KG1 (cell line): ENCODE measurements around the gene COL18A1.
"Not testable (repeated sequence)": the region's sequence is repeated elsewhere in the genome, so short reads cannot be mapped to it uniquely, and the experiment has no call there.

Experiments
- DNase-seq: peaks from one replicate; lab custom pipeline; 2025; lab: John Stamatoyannopoulos, UW

COL18A1 gene

GRCh38 chr21:45494851-45495680 lies 90.1 kb downstream of the COL18A1 start:
- DNase-seq, result no peak

GRCh38 chr21:45496151-45496967 lies 91.4 kb downstream of the COL18A1 start:
- no peak for DNase-seq

- DNase-seq, result no peak
Measured at GRCh38 chr21:45496968-45497845, 92.2 kb downstream of the COL18A1 start.

- no peak for DNase-seq
Measured at GRCh38 chr21:45497846-45498645, 93.1 kb downstream of the COL18A1 start.

- DNase-seq, result no peak
Measured at GRCh38 chr21:45498646-45499000, 93.7 kb downstream of the COL18A1 start.

GRCh38 chr21:45499201-45499750 lies 94.3 kb downstream of the COL18A1 start:
- DNase-seq, result no peak

GRCh38 chr21:45499970-45500577 lies 95.1 kb downstream of the COL18A1 start:
- DNase-seq, result no peak

- not testable (repeated sequence) for DNase-seq
Measured at GRCh38 chr21:45501081-45502005, 96.4 kb downstream of the COL18A1 start.

- no peak for DNase-seq
Measured at GRCh38 chr21:45502006-45502345, 97.0 kb downstream of the COL18A1 start.

- DNase-seq, result no peak
Measured at GRCh38 chr21:45502600-45502999, 97.6 kb downstream of the COL18A1 start.

GRCh38 chr21:45503226-45503625 lies 98.3 kb downstream of the COL18A1 start:
- DNase-seq, result not testable (repeated sequence)

GRCh38 chr21:45504021-45504515 lies 99.1 kb downstream of the COL18A1 start:
- DNase-seq, result no peak

- DNase-seq, result no peak
Measured at GRCh38 chr21:45504516-45505415, 99.8 kb downstream of the COL18A1 start.

- no peak for DNase-seq
Measured at GRCh38 chr21:45505416-45506021, 100.6 kb downstream of the COL18A1 start.

GRCh38 chr21:45506241-45506817 lies 101.4 kb downstream of the COL18A1 start:
- DNase-seq, result no peak

- DNase-seq, result no peak
Measured at GRCh38 chr21:45506836-45507522, 102.0 kb downstream of the COL18A1 start.

GRCh38 chr21:45507523-45507875 lies 102.5 kb downstream of the COL18A1 start:
- no peak for DNase-seq
